NCI-H2196 treated with DMSO at 0.1 percent for 48 hours (cell line): ENCODE results near the gene RNF6.

ENCODE experiments used
- DNase-seq: peaks from one replicate; lab custom pipeline; 2025; ENCODE audit not compliant: unreplicated experiment; lab: John Stamatoyannopoulos, UW

The RNF6 gene

GRCh38 chr13:26168237-26168814, 53.8 kb downstream of the RNF6 start:
- DNase-seq = no peak

- DNase-seq = no peak
Observed at GRCh38 chr13:26163812-26164211, 58.3 kb downstream of the RNF6 start.
